Sigmoid colon (tissue), 7 donors: ENCODE data around the gene CES5A. TPM values are rescaled to one million over a fixed set of nuclear protein-coding genes. Genes with fewer than 3 reads are reported as not detected.
"Not testable (repeated sequence)": the region's sequence is repeated elsewhere in the genome, so short reads cannot be mapped to it uniquely, and the experiment has no call there.

ENCODE experiments used
- DNase-seq: peaks from one replicate; pipeline ENCODE4 v3.0.0-alpha.2; 2019
- H3K27ac ChIP-seq, 4 donors: fragments of 200-600 bp; sonication (generic); one replicate each; pipeline ENCODE4 v1.5.1; 2016 to 2019; ENCODE audit warnings: mild to moderate bottlenecking in 1 of 4
- H3K27me3 ChIP-seq, 3 donors: fragments of 200-600 bp; sonication (generic); one replicate each; pipeline ENCODE4 v1.5.1; 2019; ENCODE audit warnings: mild to moderate bottlenecking in 1 of 3
- H3K36me3 ChIP-seq, 4 donors: fragments of 200-600 bp; sonication (generic); one replicate each; pipeline ENCODE4 v1.5.1; 2016 to 2019
- H3K4me1 ChIP-seq, 4 donors: fragments of 200-600 bp; sonication (generic); one replicate each; pipeline ENCODE4 v1.5.1; 2017 to 2019
- H3K4me3 ChIP-seq, 4 donors: fragments of 200-600 bp; sonication (generic); one replicate each; pipeline ENCODE4 v1.5.1; 2017 to 2019; ENCODE audit warnings: mild to moderate bottlenecking in 2 of 4, moderate library complexity in 1 of 4
- H3K9me3 ChIP-seq, 4 donors: fragments of 200-600 bp in 3 of 4; sonication (generic) in 3 of 4; one replicate each; pipeline versions ENCODE4 v1.5.1 to v1.6.1; 2013 to 2019
- EP300 ChIP-seq, 4 donors: sonication (generic); formaldehyde crosslinking; IDR thresholded peaks; one replicate each; pipeline ENCODE4 v1.6.1; 2017; ENCODE audit warnings: antibody characterized with exemption in 4 of 4
- POLR2A ChIP-seq, 2 donors: fragments of 450-650 bp; IDR thresholded peaks; one replicate each; pipeline ENCODE4 v1.6.1; 2016; ENCODE audit warnings: antibody characterized with exemption in 2 of 2, mild to moderate bottlenecking in 2 of 2, moderate library complexity in 2 of 2
- POLR2AphosphoS5 ChIP-seq, 4 donors: sonication (generic); formaldehyde crosslinking; IDR thresholded peaks; one replicate each; pipeline ENCODE4 v1.6.1; 2017; ENCODE audit warnings: antibody characterized with exemption in 4 of 4
- WGBS, 2 donors: extraction: QIAGEN DNeasy Blood & Tissue Kit; methylation state at CpG; one replicate each; pipeline ENCODE4 v1.1.7; 2013; 5-methylcytosine and 5-hydroxymethylcytosine counted together
- intact Hi-C: fragments of 100-400 bp; cut with DNase I; formaldehyde crosslinking; loops from one replicate; pipeline ENCODE4 v1.15.1; 2023
- polyA plus RNA-seq, 3 donors: library from polyadenylated mRNA; stranded (reverse); fragments of 200-250 nt; gene quantifications; one replicate each; pipeline ENCODE4 v1.2.3, GENCODE V29; 2013
- total RNA-seq, 4 donors: library from RNA; depleted of rRNA; stranded (reverse); fragments of >200 nt; gene quantifications; one replicate each; pipeline ENCODE4 v1.1.0, GENCODE V29; 2016
- TF ChIP-seq, protein P1 (sequence below), 4 experiments: fragments of 450-650 bp in 3 of 4; fragments of 200-600 bp in 1 of 4; IDR thresholded peaks; one replicate each; pipeline ENCODE4 v1.5.1; 2016 to 2019; ENCODE audit warnings: antibody characterized with exemption in 4 of 4, mild to moderate bottlenecking in 3 of 4, moderate library complexity in 2 of 4
- donor health status: healthy with polysubstance abuse.
- donor health status: Bipolar disorder and iron deficiency.
- donor health status: healthy.

The CES5A gene
- total and polyA plus RNA-seq, 7 donors: not detected

DNA sequence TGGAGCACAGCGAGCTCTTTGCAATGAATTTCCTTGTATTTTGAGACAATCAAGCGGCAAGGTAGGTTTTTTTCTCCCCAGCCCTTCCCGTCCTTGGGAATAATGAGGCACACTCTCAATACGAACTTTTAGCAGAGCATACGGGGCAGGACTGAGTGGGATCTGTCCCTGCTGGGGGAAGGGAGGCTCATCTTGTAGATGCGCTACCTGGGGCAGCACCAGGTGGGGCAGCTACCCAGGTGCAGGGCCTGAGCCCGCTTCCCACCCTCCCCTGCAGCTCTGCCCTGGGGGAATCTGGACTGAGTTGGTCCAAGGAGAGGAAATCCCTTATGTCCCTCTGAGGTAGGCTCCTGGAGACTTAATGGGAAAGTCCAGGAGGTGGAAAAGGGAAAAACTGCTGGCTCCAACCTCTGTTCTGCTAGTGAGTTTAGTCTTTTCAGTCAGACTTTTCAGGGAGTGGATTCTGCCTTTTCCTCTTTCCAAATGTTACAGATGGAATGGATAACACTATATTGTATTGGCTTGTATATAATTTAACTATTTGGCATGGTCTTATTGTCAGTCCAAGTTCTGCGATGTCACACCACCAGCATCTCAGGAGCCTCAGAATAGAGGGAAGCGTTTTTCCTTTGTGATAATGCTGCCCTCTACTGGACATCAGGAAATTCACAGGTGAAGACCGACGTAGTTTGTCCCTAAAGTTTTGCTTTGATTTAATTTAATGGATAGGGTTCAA, 32.6 kb downstream of the CES5A start:
- intact Hi-C loops: loop anchor here (1.0 kb wide), 2 partner anchors 130 to 377 kb away; no protein-coding TSS in a partner anchor
- Histone ChIP-seq H3K27me3 (peaks cover 0 to 20% (median 0%) of the 10 kb centered on the region in 3 donors), H3K9me3 (no peaks in the 10 kb centered on the region), H3K27ac (no peak overlapping the region), H3K4me3 (no peak overlapping the region), H3K36me3 (no peaks in the 10 kb centered on the region), H3K4me1 (no peaks in the 10 kb centered on the region)
- no peak for DNase-seq
- TF ChIP-seq, protein P1, sequence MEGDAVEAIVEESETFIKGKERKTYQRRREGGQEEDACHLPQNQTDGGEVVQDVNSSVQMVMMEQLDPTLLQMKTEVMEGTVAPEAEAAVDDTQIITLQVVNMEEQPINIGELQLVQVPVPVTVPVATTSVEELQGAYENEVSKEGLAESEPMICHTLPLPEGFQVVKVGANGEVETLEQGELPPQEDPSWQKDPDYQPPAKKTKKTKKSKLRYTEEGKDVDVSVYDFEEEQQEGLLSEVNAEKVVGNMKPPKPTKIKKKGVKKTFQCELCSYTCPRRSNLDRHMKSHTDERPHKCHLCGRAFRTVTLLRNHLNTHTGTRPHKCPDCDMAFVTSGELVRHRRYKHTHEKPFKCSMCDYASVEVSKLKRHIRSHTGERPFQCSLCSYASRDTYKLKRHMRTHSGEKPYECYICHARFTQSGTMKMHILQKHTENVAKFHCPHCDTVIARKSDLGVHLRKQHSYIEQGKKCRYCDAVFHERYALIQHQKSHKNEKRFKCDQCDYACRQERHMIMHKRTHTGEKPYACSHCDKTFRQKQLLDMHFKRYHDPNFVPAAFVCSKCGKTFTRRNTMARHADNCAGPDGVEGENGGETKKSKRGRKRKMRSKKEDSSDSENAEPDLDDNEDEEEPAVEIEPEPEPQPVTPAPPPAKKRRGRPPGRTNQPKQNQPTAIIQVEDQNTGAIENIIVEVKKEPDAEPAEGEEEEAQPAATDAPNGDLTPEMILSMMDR (IDR thresholded peaks at IDR 0.05): peak; percentile 37 to 82 (median 54)
- no peak for TF ChIP-seq POLR2AphosphoS5 (IDR thresholded peaks at IDR 0.05)
- WGBS, 2 donors: 35 to 44% methylated on average over 11 of the region's 11 CpGs

DNA sequence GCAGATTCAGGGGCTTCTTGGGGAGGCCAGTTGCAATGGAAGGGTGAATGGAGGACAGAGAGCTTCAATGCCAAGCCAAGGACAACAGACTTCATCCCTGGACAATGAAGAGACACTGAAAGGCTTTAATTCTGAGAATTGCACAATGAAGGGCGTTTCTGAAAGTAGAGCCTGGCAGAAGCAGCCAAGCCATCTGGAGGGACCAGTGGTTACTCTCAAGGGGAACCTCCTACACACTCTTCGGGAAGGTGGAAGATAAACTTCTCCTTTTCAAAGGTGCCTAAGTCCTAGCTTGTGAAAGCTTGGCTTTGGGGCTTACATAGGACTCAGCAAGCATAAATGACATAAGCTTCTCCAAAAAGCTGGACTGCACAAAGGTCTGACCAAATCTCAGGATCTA, 36.1 kb downstream of the CES5A start:
- intact Hi-C loops: no loop called here
- H3K27me3 ChIP-seq: no peaks in the 10 kb centered on the region
- WGBS, 2 donors: 42 to 50% methylated on average over 2 of the region's 2 CpGs

DNA sequence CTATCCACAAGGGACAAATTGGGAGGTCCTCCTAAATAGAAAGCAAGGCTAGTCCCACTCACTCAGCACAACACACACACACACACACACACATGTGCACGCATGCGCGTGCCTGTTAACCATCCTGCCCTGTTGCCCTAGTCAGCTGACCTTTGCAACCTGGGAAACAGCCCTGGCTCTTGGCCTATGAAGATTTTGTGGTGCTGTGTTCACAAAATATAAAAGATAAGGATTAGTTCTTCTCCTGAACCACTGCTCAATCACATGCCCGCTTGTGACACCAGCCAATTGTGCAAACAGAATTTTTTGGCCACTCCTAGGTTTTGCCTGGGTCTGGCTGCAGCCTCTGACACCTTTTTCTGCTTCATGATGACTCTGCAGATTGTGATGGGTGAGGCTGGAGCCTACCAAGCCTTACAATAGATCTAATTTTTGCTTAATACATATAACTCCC, 39.0 kb downstream of the CES5A start:
- Histone ChIP-seq H3K9me3 (no peaks in the 10 kb centered on the region), H3K4me1 (no peaks in the 10 kb centered on the region), H3K4me3 (no peak overlapping the region), H3K27me3 (no peaks in the 10 kb centered on the region), H3K27ac (no peak overlapping the region), H3K36me3 (no peaks in the 10 kb centered on the region)
- TF ChIP-seq, protein P1 (IDR thresholded peaks at IDR 0.05): no peak
- TF ChIP-seq POLR2A (IDR thresholded peaks at IDR 0.05) (no peak), POLR2AphosphoS5 (IDR thresholded peaks at IDR 0.05) (no peak), EP300 (IDR thresholded peaks at IDR 0.05) (no peak)
- intact Hi-C loops: no loop called here
- DNase-seq: no peak
- 73 to 82% methylated on average over 4 of the region's 4 CpGs for WGBS, 2 donors

More for the DNA sequence above, 36.1 kb downstream of the CES5A start:
- Histone ChIP-seq H3K36me3 (no peaks in the 10 kb centered on the region), H3K9me3 (no peaks in the 10 kb centered on the region), H3K4me1 (no peaks in the 10 kb centered on the region), H3K27ac (no peak overlapping the region), H3K4me3 (no peak overlapping the region)
- DNase-seq: no peak
- TF ChIP-seq POLR2A (IDR thresholded peaks at IDR 0.05) (no peak), EP300 (IDR thresholded peaks at IDR 0.05) (no peak), POLR2AphosphoS5 (IDR thresholded peaks at IDR 0.05) (no peak)
- TF ChIP-seq, protein P1 (IDR thresholded peaks at IDR 0.05): no peak

DNA sequence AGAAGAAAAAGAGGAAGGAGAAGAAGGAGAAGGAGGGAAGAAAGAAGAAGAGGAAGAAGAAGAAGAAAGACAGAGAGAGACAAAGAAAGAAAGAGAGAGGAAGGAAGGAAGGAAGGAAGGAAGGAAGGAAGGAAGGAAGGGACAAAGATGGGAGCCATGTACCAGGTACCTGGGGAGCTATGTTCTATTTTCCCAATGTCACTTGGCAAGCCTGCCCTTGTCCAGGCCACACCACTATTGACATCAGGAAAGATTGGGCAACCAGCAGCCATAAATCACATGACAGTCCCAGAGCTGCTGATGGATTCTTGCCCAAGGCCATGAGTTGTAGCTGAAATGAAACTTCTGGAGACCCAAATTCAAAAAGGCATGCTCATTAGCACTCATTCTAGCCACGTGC, 39.6 kb downstream of the CES5A start:
- WGBS, 2 donors: 7 to 32% methylated on average over 1 of the region's 1 CpG
- TF ChIP-seq POLR2AphosphoS5 (IDR thresholded peaks at IDR 0.05) (peak in 1 of 4 donors; percentile 20), EP300 (IDR thresholded peaks at IDR 0.05) (no peak), POLR2A (IDR thresholded peaks at IDR 0.05) (no peak)
- TF ChIP-seq, protein P1 (IDR thresholded peaks at IDR 0.05): no peak
- no peaks in the 10 kb centered on the region for H3K9me3 ChIP-seq
- intact Hi-C loops: no loop called here
- H3K36me3 ChIP-seq: no peaks in the 10 kb centered on the region
- DNase-seq: peak; percentile 77
- H3K27ac ChIP-seq: no peak overlapping the region
- no peaks in the 10 kb centered on the region for H3K27me3 ChIP-seq
- no peak overlapping the region for H3K4me3 ChIP-seq
- H3K4me1 ChIP-seq: no peaks in the 10 kb centered on the region

DNA sequence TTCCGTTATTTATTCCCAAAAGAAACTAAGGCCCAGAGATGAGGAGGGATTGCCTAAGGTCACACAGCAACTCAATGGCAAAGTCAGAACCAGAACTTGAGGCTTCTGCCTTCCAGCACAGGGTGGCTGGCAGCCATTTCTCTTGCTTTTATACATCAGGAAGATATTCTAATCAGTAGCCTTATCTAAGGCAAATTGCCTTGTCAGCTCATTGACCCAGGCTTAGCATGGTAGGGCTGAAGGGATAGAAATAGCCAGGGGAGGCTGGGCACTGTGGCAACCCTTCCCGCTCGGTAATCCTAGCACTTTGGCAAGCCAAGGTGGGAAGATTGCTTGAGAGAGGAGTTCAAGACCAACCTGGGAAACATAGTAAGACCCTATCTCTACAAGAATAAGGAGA, 40.0 kb downstream of the CES5A start:
- H3K27ac ChIP-seq, H3K9me3 ChIP-seq, H3K27me3 ChIP-seq, intact Hi-C loops, H3K36me3 ChIP-seq, H3K4me1 ChIP-seq, DNase-seq, H3K4me3 ChIP-seq: not testable (repeated sequence)
- 80 to 85% methylated on average over 3 of the region's 3 CpGs for WGBS, 2 donors
